Measurements from ENCODE around the gene FHIP2A.
"Not testable (repeated sequence)": the region's sequence is repeated elsewhere in the genome, so short reads cannot be mapped to it uniquely, and the experiment has no call there.

Gene FHIP2A, protein sequence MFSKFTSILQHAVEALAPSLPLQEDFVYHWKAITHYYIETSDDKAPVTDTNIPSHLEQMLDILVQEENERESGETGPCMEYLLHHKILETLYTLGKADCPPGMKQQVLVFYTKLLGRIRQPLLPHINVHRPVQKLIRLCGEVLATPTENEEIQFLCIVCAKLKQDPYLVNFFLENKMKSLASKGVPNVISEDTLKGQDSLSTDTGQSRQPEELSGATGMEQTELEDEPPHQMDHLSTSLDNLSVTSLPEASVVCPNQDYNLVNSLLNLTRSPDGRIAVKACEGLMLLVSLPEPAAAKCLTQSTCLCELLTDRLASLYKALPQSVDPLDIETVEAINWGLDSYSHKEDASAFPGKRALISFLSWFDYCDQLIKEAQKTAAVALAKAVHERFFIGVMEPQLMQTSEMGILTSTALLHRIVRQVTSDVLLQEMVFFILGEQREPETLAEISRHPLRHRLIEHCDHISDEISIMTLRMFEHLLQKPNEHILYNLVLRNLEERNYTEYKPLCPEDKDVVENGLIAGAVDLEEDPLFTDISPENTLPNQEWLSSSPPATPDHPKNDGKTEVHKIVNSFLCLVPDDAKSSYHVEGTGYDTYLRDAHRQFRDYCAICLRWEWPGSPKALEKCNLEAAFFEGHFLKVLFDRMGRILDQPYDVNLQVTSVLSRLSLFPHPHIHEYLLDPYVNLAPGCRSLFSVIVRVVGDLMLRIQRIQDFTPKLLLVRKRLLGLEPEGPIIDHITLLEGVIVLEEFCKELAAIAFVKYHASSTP

DNA sequence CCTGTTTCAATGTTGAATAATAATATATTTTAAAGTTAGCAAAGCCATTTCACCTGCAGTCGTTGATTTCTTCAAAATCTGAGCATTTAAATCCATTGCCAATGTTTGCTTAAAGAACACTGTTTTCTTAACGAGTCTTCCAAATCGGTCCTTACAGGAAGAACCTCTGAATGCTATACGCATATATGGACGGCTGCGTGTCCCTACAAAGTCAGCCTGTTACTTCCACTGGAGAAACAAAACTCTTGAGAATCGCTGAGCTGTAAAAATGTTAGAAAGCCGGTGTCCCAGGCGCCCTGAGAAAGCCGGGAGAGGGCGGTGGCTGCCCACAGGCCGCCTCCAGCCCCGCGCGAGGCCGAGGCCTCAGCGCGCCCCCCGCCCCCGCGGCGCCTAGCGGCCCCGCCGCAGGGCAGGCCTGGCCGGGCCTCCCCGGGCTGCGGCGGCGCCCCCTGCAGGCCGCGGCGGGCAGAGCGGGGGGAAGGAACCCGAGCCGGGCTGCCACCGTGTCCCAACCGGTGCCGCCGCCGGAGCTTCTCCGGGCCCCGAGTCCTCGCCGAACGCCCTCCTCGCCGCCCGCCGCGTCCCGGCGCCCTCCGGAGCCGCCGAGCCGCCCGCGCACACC is at the start of gene FHIP2A:
FHIP2A (plus strand) TSS at position 488 of the 622 bp plus-strand sequence. CDS start 299 bp downstream, outside the sequence.
- DNase-seq (ENCODE audit: low read depth in 2 of 2) = peak; percentile 49 to 54

DNA sequence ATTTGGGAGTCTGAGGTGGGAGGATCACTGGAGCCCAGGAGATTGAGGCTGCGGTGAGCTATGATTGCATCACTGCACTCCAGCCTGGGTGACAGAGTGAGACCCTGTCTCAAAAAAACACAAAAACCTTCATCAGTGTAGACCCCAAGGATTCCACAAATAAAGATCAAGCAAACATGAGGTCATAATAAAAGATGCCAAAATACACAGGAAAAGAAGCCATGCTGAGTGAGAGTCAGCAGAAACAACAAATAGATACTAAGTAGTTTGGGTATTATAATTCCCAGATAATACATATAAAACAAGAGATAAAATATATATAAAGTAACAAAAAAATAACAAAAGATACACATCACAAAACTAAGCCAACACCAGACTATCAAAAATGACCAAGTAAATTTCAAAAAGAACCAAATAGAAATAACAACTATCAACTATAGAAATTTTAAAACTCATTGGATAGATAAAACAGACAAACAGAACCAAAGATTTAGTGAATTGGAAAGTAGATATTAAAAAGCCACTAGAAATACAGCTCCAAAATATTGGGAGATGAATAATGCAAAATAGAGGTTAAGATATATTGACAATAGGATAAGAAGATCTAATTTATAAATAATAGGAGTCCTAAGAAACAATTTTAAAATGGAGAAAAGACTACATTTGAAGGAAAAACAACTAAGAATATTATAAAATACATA is 48.9 kb upstream of the FHIP2A start:
- no peak for DNase-seq (ENCODE audit: low read depth in 2 of 2)

DNA sequence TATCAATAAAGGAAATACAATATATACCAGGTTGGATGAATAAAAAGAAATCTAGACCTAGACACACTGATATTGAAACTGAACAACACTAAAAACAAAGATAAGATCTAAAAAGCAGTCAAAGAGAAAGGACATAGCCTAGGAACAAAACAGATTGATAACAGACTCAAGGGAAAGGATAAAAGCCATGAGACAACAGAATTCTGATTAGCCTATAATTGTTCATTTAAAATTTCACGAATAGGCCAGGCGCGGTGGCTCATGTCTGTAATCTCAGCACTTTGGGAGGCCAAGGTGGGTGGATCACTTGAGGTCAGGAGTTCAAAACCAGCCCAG is 48.4 kb upstream of the FHIP2A start:
- no peak for DNase-seq (ENCODE audit: low read depth in 2 of 2)

DNA sequence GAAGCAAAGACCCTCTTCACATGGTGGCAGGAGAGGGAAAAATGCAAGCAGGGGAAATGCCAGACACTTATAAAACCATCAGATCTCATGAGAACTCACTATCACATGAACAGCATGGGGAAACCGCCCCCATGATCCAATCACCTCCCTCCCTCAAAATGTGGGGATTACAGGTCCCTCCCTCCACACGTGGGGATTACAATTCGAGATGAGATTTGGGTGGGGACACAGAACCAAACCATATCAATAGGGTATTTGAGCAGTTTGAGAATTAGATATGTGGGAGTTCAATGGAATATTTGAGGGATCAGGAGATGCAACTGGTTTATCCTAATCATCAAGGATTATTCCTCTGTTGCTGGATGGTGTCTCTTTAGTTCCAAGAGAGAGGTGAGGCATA is 46.5 kb upstream of the FHIP2A start:
- not testable (repeated sequence) for DNase-seq (ENCODE audit: low read depth in 2 of 2)

DNA sequence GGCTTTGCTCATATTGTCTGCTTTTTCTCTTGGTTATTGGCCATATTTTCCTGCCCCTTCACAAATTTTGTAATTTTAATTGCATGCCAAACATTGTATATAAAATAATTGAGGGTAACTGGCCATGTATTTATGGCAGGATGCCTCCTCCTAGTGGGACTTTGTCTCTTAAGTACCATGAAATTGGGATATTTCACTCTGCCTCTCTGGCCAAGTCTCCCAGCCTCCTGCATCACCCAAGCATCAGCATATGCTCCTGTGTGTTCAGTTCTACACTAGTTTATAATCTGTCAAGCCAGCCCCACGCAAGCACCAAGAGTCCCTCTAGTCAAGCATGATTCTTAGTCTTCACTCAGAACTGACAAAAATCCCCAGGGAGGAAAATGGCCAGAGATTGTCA is 44.2 kb upstream of the FHIP2A start:
- DNase-seq (ENCODE audit: low read depth in 2 of 2) = no peak

DNA sequence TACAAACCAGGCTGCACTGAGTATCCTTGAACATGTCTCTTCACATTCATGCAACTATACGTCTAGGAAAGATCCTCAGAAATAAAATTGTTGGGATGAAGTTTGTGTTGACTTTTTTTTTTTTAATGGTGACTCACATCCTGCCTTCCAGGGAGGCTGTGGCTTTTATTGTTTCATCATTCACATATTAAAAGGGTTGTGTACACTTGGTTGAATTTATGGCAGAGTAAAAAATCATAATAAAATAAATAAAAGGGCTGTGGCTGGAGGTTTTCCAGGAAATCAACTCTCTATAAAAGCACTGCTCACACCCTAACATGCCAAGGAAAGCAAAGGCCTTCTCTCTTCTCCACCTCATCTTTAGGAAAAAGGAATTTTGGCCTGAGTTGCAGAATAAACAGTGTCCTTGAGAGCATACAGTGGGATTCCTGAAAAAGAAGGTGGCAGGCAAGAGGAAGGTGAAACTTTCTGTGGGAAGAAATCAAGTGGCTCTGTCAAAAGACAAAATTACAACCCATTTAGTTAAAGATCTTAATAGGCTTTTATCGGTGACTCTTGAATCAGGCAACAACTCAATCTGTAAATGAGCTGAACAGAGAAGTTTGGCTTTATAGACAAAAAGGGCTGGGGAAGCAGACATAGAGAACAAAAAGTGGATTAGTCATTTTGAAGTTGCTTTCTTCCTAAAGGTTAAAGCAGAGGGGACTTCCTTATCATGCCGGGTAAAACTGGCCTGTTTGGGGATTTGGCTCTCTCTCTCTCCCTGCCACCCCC is 41.6 kb upstream of the FHIP2A start:
- DNase-seq (ENCODE audit: low read depth in 2 of 2) = peak; percentile 87 to 89

DNA sequence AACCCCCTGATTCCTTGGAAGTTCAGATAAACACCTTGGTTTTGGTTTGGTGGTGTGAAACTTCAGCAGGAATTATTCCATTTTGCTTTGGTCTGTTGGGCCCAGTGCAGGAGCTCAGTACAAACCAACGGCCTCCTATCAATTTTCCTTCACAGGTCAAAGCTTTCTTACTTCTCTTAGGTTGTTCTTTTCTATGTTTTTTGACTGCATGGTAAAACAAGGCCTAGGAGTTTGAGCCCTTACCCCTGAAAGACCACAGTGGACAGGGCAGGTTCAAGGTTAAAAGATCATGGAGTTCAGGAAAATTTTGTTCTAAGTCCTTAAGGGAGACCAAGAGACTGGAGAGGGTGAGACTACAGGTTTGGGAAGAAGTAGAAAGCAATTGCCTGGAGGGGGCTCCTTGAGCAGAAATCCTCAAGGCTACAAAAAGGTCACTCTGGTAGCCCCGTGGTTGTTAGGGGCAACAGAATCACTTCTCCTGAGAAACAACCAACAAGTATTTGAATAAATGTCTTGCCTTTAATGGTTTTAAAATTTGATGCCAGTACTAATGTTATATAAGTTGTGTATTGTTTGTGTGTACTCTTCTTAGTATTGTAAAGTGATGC is 40.9 kb upstream of the FHIP2A start:
- no peak for DNase-seq (ENCODE audit: low read depth in 2 of 2)

DNA sequence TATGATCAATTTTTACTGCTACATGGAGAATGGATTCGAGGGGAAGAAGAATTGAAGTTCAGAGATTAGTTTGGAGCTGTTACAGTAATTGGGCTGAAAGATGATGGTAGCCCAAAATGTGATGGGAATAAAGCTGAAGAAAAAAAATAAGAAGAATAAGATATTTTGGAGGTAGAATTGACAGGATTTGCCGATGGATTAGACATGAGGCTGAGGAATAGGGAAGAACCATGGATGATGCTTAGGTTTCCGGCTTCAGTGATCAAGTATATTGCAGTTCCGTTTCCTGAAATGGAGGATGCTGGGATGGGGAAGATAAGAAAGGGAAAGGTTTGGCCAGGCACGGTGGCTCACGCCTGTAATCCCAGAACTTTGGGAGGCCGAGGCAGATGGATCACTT is 38.9 kb upstream of the FHIP2A start:
- no peak for DNase-seq (ENCODE audit: low read depth in 2 of 2)

DNA sequence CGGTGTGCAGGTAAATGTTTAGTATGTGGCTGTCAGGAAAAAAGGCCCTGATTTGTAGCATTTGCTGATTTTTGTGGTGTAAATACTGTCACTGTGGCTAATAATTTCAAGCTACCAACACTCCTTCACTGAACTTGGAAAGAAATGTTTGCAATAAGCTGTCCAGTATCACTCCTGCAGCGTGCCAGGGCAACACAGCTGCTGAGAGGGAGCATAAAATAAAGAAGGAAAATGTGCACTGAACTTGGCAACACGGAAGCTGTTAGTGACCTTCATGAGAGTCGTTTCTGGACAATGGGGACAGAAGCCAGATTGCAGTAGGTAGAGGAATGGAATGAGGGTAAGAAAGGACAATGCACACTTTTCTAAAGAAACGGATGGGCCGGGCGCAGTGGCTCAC is 37.9 kb upstream of the FHIP2A start:
- DNase-seq (ENCODE audit: low read depth in 2 of 2) = no peak

DNA sequence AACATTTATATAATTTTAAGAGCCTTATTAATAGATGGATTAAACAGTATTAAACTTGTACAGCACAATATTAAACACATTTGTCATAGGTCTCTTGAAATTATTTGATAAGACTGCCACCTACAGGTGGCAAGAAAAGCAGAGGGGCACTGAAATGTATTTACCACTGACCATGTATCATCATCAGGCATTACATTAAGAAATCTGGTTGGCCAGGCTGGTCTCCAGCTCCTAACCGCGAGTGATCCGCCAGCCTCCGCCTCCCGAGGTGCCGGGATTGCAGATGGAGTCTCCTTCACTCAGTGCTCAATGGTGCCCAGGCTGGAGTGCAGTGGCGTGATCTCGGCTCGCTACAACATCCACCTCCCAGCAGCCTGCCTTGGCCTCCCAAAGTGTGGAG is 35.1 kb upstream of the FHIP2A start:
- peak; percentile 17 to 31 for DNase-seq (ENCODE audit: low read depth in 2 of 2)

DNA sequence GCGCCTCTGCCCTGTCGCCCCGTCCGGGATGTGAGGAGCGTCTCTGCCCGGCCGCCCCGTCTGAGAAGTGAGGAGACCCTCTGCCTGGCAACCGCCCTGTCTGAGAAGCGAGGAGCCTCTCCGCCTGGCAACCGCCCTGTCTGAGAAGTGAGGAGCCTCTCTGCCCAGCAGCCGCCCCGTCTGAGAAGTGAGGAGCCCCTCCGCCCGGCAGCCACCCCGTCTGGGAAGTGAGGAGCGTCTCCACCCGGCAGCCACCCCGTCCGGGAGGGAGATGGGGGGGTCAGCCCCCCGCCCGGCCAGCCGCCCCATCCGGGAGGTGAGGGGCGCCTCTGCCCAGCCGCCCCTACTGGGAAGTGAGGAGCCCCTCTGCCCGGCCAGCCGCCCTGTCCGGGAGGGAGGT is 34.4 kb upstream of the FHIP2A start:
- not testable (repeated sequence) for DNase-seq (ENCODE audit: low read depth in 2 of 2)

DNA sequence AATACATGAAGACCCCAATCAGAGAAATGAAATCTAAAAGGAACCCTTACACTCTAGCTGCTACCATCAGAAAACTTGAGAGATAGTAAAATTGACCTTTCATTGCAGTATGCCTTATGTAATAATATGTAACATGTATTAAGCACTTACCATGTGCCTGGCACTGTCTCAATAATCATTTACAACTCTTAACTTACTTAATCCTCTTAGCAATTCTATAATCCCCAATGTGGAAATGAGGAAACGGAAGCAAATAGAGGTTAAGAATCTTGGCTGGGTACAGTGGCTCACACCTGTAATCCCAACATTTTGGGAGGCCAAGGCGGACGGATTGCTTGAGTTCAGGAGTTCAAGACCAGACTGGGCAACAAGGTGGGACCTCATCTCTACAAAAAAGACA is 29.8 kb upstream of the FHIP2A start:
- DNase-seq (ENCODE audit: low read depth in 2 of 2) = no peak

DNA sequence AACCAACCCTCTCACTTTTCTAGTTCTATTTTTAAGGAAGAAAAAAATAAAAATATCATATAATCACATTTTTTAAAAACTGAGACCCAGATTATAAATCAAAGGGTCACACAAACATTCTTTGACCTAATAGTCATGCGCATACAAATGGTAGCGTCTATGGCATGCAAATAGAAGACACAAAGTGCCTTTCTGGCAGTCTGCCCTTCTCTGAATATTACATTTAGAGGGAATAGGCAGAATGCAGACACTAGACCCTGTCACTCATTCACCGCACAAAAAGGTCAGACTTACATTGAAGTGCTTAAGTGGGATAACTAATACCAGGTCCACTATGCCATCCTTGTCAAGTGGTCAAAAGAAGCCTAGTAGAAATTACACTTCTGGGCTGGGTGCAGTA is 26.5 kb upstream of the FHIP2A start:
- no peak for DNase-seq (ENCODE audit: low read depth in 2 of 2)

DNA sequence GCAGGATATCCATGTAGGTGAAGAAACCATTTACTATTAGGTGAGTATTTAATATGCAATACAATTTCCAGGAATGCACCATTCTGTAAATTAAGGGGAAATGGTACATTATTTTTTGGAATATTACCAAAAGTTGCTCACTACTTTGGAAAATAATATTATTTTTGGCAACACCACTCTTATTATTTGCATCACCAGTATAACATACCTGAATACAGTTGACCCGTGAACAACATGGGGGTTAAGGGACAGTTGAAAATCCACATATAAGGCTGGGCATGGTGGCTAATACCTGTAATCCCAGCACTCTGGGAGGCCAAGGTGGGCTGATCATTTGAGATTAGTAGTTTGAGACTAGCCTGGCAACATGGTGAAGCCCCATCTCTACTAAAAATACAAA is 21.2 kb upstream of the FHIP2A start:
- no peak for DNase-seq (ENCODE audit: low read depth in 2 of 2)

DNA sequence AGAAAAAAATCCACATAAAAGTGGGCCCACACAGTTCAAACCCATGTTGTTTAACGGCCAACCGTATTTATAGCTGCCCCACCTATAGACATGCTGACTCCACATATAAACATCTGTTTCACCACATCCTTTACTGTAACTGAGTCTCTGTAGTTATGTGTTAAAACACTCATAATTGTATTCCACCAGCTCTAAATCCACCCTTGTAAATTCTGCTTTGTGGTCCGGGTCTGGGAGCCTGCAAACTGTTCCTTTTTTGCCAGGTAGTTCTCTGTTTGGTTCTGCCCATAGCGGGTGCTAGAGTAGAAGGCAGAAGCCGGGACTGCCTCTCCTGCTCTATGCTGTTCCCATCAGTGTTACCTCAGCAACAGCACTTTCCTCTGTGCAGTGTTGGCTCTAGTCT is 20.2 kb upstream of the FHIP2A start:
- no peak for DNase-seq (ENCODE audit: low read depth in 2 of 2)

DNA sequence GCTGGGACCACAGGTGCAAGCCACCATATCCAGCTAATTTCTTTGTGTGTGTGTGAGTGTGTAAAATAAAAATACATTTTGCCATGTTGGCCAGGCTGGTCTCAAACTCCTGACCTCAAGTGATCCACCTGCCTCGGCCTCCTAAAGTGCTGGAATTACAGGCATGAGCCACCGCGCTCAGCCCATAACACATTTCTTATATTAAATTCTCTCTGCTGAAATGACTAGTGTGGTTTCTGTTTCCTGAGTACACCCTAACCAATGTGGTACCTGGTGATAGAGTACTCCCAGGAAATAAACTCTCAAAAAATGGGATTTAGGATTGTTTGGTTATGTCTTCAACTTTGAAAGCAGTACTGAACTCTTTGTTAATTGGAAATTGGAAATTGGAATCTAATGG is 19.4 kb upstream of the FHIP2A start:
- DNase-seq (ENCODE audit: low read depth in 2 of 2) = no peak

DNA sequence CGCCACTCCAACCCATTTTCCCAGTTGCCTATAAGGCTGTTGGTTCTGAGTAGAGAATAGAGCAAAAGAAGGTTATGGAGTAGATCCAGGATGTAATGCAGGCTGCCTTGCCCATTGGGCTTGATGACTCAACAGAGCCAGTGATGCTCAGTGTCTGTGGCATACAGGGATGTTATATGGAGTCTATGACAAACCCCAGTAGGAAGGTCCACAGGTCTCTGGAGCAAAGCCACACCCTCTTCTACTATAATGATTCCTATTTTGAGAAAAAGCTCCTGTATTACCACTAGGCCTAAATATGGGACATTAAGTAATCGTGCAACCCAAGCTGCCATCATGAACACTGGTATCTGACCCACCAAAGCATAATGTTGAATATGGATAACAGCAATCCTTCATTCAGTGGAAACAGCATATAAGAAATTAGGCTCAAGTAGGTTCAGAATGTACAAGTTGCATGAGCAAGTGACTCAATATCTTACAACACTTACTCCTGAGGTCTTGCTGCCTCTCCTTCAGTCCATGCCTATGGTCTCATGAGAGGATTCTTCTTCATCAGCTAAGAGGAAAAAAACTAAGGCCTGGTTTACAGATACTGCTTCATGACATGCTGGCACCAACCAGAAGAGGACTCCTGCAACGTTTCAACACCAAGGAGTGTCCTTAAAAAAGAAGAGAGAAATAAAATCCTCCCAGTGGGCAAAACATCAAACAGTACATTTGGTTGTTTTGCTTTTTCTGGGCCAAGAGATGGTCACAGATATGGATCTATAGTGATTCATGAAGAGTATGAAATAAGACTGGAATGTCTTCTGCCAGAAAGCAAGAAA is 14.8 kb upstream of the FHIP2A start:
- no peak for DNase-seq (ENCODE audit: low read depth in 2 of 2)

DNA sequence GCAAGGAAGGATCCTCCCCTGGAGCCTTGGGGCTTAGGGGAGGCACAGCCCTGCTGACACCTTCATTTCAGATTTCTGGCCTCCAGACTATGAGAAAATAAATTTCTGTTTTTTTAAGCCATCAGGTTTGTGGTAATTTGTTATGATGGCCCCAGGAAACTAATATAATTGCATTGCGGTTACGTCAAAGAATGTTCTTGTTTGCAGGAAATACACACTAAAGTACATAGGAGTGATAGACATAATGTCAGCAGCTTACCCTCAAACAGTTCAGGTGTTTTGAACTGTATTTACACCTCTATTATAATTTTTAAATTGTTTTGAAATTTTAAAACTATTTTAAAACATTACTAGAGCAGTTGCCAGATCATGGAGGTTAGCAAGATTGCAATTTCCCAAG is 12.6 kb upstream of the FHIP2A start:
- DNase-seq (ENCODE audit: low read depth in 2 of 2) = no peak

DNA sequence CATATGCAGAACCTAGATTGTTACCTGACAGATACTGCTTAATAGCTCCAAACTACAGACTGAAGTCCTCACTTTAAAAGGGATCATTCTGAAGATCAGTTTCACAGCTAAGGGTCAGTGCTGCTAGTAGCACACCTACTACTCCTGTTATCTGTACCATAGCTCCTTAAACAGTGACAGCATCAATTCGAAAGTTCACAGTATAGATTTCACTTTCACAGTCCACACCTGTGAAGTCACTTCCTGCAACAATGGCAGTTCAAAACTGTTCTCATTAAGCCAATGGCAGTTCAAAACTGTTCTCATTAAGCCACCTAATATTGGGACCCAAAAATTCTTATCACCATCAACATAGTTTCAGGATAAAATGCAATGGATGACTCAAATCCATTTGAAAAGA is 10.7 kb upstream of the FHIP2A start:
- no peak for DNase-seq (ENCODE audit: low read depth in 2 of 2)

DNA sequence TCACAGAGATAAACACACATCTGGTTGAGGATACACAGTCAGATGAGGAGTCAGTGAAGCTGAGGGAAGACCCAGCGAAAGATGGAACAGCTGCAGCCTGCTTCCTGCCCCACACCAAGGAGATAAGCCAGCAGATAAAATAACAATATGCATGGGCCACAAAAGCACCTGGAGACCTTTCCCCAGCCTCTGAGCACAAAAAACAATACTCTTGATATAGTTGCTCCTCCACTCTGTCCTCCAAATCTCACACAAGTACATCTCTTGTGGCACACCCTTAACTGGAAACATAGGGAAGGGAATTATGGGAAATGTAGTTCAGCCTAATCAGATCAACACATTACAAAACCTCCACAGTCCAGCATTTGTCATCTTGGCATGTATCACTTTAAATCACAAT is 9.7 kb upstream of the FHIP2A start:
- DNase-seq (ENCODE audit: low read depth in 2 of 2) = no peak

Data from fibroblast of skin of left quadriceps (primary cell).